HG02623 (cell line): Measurements from ENCODE around the gene ACAP3.

Source experiments
- ATAC-seq: cut with Tn5 transposase; IDR thresholded peaks from one replicate; pipeline ENCODE4 v1.9.1; 2021; ENCODE audit warnings: moderate library complexity; ENCODE audit not compliant: unreplicated experiment

The ACAP3 gene

DNA sequence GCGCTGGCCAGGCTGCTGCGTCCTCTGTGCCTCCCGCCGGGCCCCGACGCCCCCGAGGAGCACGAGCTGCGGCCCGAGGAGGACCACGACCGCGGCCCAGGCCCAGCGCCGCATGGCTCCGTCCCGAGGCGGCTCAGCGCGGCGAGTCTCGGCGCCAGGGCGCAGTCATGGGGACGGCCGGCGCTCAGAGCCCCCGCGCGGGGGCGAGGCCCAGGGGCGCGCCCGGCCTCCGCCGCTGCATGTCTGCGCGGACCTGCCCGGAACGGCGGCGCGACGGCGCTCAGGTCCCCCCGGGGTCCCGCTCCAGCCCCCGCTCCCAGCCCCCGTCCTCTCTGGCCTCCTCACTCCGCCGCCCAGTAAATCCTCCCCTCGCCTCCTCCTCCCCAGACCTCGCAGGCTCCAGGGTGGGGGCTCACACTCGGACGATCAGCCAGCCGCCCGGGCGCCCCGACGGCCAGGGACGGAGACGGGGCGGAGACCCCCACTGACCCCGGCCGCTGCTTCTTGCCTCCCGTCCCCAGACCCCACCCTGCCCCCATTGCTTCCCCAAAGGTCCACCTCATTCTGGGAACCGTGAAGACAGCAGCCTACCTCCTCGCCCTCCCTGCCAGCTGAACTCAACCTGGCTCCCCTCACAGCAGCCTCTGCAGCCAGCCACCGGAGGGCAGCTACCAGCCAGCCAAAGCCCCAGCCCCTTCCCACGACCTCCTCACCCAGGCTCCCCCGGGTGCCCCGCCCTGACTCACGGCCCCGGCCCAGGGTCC is 61.0 kb downstream of the ACAP3 start, which contains the start of gene C1QTNF12:
TSS of gene C1QTNF12 (minus strand) at position 146 of the 764 bp plus-strand sequence. CDS start at position 114, 32 bp downstream.
- ATAC-seq: no peak

DNA sequence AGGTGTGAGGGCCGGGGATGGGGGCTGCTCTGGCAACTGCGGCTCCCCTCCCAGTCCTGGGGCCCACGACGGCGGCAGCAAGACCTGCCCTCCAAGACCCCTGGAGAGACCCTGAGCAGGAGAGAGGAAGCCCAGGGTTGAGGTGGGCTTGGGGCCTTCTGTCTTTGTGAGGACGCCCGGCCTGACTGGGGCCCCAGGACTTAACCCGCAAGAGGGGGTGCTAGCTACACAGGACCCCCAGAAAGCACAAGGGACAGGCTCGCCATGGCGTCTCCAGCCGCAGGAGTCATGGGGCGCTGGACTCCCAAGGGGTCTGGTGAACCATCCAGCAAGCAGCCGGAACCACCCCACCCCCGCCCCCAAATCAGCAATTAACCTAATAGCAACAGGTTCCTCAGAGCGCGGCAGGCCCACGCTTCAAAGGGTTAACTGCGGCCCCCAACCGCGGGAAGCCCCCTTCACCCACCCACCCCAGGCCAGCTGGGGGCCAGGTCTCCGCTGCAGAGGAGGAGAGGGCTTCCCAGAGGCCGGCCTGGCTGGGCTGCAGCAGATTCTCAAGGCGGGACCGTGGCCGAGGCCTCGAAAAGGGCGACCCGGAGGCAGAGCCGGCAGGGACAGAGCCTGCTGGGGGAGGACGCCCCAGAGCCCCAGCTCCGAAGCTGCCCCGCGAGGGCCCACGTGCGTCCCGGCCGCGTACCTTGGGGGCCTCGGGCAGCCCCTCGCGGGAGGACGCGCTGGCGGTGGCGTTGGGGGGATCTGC is 61.7 kb downstream of the ACAP3 start:
- no peak for ATAC-seq

DNA sequence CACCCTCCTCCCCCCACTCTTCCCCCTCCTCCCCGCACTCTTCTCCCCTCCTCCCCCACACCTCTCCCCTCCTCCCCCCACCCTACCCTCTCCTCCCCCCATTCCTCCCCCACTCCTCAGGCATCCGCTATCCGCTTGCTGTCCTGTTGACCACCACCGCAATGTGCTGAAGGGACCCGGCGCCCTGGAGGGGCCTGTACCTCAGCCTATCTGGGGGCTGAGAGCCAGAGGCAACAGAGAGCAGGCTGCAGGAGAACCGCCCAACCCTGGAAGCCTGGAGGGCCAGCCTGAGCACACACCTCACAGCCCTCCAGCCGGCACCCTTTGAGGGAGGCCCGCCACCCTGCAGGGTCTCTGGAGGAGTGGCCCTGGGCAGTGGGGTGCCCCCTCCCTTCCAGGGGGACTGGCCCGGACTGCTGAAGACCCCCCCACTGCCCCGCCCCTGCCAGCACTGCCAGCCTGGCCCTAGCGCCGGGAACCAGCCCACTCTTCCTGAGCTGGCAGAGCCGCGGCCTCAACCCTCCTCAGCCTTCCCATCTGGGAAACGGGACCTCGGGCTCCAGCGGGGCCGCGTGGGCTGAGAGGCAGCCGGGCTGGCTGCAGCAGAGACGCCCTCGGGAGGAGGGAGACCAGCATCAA is 62.4 kb downstream of the ACAP3 start:
- no peak for ATAC-seq

DNA sequence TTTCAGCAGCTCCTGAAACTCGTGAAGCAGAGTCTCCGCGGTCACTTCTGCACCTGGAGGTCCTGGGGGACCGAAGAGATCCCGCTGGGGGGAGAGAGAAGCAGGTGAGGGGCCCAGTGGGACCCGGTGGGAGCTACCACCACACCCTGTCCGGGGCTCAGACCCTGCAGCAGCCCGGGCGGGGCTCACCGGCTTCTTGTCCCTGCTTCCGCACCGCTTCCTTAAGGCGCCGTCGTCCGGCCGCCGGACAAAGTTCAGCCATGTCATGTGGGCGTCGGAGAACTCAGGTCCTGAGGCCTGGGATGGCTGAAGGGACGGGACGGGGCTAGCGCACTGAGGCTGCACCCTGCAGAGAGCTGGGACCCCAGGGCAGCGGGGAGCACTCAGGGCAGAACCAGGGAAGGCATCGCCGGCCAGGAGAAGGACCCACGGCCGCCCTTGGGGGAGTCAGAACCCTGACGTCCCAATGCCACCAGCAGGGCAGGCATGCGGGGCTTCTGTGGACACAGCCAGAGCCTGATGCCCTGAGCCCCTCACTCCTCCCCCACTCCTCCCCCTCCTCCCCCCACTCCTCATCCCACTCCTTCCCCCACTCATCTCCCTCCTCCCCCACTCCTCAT is 63.4 kb downstream of the ACAP3 start:
- no peak for ATAC-seq

DNA sequence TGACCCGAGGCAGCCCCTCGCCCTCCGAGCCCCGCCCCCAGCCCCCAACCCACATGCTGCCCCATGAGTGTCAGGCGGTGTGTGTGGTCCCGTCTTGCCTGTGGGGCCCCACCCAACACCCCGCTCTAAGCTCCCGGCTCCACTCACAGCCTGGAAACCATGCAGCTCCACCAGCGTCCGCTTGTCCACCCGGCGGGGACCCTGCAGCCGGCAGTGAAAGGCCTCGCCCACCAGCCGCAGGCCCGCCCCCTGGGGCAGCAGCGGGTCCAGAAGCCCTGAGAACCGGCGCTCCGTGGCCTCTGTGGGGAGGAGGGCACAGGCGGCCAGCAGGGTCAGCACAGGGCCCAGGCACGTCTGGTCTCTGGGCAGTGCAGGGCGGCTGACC is 63.9 kb downstream of the ACAP3 start:
- ATAC-seq: no peak

DNA sequence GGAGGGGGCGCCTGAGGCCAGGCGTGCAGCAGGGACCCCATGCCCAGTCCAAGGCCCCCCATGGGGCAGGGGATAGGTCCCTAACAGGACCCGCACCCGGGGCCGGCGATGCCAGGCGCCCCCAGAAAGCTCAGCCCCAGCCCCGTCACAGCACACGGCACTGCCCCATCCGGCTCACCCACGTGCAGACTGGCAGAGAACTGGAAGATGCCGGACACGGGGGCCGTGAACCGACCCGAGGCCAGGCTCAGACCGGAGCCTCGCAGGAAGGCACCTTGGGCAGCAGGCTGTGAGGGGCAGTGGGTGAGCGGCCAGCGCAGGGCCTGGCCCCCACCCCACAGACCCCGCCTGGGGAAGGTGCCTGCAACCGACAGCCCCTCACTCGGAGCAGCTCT is 64.5 kb downstream of the ACAP3 start:
- ATAC-seq: no peak

DNA sequence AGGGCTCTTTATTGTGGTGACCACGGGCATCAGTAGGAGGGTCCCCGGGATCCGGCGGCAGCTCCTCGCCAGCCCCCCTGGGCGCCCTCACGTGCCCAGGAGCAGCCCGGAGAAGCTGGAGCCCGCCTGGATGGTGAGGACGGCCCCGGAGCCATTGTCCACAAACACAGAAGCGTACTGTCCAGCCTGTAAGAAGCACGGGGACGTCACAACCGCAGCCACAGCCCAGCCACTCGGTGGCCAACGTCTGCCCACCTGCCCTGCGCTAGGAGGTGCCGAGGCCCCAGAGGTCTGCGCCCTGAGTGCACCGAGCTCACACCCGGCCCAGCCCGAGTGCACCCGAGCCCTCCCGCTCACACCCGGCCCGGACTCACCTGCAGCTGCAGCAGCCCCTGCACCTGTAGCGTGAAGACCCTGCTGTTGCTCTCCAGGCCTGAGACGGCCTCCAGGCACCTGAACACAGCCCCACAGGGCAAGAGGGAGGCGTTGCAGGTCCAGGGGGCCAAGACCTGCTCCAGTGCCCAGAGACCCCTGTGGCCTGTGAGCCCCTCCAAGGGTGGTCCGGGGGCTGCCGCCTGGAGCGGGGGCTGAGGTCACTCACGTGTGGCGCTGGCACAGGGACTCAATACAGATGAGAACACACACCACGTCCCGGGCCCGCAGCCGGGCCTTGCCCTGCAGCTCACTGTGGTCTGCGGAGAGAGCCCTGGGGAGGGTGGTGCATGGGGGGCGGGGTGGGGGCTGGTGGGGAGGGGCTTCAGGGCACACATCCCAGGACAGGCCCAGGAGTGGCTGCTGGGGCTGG is 65.1 kb downstream of the ACAP3 start:
- ATAC-seq: no peak
